ENCODE measurements around the gene PHLDA1.
A peak's percentile ranks its signal among the peaks of the same experiment; 100 is the strongest.

The PHLDA1 gene

DNA sequence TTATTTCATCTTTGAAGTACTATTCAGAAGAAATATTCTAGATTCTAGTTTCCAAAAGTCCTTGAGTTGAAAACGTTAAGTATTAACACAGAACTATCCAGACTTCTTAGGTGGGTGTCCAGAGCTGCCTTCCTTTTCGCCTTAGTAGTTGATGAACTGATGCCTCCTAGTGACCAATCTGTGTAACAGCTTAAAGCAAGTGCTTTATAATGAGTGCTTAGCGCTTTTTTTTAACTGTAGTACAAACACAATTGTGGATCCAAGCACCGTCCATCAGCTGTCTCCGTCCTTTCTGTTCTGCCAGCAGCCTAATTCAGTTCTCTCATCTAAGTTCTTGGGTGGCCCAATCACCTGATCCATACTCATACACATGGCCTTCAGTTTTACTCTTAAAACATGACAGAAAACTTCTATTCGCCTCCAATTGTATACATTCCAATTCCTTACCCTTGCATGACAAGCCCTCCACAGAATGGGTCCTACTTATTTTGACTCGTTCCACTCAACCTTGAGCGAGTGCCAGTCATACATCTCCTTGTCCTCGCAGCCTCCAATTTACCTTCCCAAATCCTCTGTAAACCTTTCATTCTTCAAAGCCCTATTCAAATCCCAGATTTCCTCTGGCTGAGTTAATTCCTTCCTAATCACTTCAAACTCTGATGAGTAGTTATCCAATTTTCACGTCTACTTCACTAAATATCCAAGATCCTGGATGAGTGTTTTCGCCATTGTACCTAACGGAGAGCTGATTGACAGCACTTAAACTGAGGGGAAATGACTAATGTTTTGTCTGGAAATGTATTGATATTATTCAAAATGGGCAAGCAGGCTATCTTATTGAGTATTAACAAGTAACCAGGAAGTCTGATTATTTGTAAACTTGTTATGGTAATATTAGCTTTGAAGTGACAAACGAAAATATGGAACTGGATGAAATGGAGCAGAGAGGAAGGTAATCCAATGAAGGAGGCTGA lies 5.8 kb upstream of the PHLDA1 start:
- no peak for DNase-seq (ENCODE audit: low read depth)

DNA sequence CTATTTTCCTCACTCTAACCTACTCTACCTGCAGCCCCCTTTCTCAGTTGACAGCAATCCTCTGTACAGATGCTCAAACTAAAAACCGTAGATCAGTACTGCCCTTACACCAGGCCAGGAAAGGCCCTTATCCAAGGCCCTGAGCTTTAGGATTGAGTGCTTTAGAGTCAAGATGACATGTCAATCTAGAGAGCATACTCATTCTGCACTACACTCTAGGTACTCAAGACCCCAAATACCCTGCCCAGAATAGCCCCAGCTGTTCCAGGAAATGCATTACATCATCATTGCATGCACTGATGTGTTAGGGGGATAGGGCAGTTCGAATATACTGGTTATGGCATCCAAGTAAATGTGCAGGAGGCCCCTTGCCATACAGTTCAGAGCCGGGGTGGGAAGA lies 3.5 kb upstream of the PHLDA1 start:
- DNase-seq (ENCODE audit: low read depth): no peak

DNA sequence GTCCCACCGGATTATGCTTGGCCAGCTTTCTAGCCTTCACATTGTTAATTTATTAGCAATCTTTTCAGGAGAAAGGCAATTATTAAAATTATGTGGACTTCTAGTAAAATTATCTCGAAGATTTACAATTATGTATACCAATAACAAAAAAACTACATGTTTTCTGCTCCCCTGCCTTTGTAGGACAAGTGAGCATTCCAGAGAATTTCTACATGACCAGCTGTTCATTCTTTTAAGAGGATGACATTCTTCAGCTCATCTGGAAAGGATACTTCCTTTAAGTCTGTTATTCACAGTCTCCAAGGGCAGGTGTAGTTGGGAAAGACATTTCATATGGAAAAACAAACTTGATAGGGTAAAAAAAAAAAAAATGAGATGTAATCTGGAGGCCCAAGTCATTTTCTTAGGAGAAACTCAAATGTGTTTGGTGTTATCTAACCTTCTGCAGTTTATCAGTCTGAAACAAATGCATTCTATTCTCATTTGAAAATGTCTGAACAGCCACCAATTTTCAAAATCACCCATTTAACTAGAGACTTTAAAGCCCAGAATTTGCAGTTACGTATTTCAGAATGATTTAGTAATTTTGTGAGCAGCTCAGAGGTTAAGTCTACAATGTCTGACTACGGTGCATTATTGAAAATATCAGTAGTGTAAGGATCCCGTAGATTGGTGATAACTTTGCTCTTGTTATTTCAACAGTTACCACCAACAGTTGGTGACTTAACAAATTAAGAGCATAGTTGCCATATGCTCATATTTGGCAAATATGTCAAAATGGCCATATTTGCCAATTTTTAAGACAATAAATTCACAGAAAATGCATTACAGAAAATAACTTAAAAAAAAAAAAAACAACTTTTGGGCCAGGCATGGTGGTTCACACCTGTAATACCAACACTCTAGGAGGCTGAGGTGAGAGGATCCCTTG lies 1.8 kb upstream of the PHLDA1 start:
- DNase-seq (ENCODE audit: low read depth): no peak

DNA sequence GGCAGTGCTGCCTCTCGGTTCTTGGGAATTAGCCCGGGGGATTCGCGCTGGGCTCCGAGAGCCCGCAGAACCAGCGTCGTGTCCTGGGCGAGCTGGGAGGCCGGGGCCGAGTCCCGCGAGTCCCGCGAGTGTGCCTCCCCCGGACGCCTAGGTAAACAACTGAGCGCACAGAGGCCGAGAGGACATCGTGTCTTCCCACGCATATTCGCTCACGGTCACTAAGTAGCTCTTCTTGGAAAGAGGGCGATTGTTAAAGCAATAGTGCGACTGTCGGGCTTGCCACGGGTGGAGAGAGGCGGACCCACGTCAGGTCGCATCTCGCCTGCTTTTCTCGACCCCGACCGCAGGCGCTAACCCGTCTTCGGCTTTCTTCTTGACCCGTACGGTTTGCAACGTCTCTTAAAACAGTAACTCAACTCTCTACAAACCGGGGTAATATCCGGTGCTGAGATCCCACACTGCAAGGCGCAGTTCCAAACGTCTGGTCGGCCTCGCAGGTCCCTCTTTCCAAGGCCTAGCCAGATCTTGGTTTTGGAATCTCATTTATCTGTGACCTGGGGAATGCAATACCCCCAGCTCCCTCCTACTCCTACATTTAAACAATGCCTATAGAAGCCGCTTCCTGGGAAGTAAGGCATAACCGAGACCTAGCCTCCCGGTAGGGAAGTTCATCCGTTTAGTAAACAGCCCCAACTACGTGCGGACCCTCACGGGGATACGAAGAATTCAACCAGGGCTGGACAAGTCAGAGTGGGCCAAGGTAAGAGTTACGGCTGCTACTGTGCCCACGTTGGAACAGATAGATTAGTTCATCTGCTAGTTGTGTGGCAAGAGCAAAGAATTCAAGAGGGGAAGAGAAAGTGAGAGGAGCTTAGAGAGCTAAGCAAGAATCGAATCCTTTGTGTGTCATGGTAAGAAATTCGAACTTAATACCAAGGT lies 736 bp upstream of the PHLDA1 start:
- DNase-seq (ENCODE audit: low read depth): no peak

DNA sequence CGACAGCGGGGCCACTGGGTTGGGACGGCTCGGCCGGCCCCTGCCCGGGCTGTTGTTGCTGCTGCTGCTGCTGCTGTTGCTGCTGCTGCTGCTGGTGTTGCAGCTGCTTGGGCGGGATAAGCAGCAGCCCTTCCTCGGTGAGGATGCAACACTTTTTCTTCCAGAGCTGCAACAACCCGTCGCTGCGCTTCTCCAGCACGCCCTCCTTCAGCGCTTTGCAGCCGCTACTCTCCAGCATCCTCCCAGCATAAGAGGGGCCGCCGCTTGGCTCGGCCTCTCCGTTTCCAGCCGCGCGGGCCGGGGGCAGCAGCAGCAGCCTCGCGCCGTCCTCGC lies 529 bp downstream of the PHLDA1 start:
- DNase-seq (ENCODE audit: low read depth): no peak

DNA sequence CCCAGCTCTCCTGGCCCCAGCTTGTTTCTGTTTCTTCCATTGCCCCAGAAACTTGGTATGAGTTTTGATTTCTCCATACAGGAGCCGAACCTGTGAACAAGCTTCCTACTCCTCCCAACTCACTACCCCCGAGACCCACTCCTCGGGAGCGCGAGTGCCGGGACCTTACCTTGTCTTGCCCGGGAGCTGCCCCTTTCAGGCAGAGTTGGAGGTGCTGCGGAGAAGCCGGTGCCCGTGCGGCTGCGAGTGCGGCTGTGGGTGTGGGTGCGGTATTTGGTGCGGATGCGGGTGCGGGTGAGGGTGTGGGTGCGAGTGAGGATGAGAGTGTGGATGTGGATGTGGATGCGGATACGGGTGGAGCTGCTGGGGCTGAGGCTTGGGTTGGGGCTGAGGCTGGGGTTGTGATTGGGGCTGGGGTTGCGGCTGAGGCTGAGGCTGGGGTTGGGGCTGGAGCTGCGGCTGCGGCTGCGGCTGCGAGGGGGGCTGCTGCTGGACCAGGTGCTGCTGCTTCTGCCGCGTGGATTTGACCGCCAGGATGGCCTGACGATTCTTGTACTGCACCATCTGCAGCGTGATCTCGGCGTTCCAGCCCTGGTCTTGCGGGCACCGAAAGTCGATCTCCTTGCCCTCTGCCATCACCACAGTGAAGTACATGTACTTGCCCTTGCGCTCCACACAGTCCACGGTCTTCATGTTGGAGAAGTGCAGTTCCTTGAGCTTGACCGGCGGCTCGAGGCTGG lies 1.1 kb downstream of the PHLDA1 start:
- DNase-seq (ENCODE audit: low read depth): no peak

DNA sequence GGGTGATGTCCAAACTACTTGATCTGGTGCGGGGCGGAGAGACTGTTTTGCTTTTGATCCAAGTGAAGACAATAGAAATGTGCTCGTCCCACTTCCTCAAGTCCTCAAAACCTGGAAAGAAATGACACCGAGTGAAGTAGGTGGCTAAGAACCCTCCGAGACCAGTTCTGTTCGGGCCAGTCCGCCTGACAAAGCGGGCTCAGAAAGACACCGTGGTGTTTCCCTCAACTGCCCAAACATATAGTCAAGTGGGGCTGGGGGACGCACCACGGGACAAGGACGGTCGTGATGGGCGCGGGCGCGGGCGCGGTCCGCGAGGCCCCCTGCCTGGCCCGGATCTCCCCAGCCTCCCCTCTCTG lies 1.6 kb downstream of the PHLDA1 start:
- no peak for DNase-seq (ENCODE audit: low read depth)

DNA sequence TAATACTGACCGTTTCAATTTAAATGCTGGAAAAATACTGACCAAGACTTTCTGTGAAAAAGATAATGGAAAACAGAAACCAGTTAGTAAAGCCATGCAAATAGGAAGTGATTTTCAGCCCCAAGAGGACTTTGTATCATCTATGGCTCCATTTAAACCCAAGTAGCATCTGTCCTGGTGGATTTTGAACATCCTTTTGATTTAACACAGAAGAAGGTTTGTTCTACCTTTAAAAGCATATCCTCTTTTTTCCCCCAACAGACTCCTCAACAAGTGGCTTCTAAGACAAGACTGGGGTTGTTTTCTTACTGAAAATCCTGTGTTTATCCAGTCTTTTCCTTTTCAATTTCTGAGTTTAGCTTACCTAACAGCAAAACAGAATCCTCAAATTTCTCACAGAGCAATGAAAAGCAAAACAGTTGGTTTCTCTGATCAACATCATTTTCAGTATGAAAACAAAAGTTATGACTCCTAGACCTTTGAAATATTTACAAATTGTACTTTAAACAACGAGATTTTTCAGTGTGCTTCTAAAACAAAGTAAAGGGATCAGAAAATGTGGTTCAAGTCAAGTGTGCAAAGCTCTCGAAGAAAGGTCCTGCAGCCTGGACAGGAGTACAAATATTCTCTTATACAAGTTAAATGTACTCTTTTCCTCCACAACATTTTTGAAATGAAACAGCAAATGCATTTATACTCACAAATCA lies 2.9 kb downstream of the PHLDA1 start:
- no peak for DNase-seq (ENCODE audit: low read depth)

DNA sequence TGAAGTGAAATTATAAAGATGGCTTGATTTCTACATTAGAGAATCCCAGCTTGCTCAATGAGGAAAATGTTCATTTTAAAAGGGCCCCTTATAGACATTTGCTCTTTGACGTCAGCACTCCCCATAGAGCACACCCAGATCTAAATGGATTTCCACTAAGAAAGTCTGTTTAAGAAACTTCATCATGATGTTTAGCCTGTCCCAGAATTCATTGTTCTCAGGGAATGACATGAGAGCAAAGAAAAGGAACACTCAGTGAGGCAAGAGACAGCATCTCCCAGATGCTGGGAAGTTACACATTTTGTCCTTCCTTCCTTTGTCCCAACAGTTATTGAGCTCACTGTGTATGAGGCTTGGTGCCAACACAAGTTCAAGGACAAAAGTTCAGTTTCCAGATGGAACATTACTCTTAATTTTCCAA lies 4.9 kb downstream of the PHLDA1 start:
- DNase-seq (ENCODE audit: low read depth): no peak

DNA sequence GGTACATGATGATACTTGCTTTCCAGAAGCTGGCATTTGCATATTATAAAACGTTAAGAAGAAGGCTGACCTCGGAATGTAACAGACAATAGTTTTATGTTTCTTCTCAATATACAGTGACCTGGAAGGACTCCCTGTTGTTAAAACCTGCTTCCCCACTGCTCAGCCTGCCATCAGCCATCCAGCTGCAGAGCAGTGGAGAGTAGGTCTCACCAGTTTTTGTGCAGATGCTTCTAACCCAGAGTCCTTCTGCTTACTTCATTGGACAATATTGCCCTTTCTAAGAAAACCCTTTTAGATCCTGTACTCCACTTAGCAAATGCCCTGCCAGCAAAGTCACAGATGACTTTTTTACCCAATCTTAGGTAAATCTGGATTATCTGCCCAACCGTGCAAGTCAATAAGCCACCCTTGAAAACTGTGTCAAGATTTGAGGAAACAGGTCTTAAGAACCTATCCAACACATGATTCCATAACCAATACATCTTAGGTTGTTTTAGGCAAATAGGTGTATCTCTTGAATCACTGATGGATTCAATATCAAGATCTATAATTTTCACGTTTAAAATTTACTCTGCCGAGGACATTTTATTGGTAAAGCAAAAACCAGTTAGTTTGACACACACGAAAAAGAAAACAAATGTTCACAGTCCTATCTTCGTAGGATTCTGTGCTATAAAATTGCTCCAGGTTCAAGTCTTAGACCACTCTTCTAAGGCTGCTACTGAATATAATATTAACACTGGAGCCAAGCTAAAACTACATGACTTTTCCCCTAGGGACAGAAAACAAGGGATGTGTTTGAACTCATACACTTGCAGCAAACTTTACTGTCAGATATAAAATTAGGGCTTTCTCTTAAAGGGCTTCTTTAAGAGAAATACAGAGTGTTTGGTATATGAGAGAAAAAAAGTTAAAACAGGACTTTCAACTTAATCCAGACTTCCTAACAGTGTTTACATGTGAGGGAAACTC lies 5.7 kb downstream of the PHLDA1 start:
- no peak for DNase-seq (ENCODE audit: low read depth)

DNA sequence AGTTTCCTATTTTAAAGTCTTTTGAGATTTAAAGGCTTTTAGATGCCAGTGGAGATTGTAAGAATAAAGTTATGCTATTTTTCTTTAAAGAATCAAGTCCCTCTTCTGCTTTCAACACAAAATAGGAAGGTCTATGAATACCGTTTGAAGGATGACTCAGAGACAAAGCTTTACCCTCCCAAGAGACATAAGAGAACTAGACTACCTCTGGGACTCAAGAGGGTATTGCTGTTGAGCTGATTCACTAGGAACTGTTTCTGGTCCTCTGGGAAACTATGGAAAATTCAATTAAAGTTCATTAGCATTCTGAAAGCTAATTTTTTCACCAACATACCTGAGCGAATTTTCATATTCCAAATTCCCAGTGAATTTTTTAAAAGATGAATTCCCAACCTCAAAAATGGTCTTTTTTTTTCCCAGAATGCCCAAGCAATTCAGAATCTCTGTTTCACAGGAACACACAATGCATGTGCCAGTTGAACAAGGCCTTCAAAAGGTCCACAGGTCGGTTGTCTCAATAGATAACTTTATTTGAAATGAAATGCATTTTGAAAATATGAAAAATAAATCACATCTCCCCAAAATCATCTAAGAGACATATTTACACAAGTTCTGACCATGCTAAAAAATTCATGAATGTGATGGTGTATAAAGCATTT lies 6.5 kb downstream of the PHLDA1 start:
- no peak for DNase-seq (ENCODE audit: low read depth)

DNA sequence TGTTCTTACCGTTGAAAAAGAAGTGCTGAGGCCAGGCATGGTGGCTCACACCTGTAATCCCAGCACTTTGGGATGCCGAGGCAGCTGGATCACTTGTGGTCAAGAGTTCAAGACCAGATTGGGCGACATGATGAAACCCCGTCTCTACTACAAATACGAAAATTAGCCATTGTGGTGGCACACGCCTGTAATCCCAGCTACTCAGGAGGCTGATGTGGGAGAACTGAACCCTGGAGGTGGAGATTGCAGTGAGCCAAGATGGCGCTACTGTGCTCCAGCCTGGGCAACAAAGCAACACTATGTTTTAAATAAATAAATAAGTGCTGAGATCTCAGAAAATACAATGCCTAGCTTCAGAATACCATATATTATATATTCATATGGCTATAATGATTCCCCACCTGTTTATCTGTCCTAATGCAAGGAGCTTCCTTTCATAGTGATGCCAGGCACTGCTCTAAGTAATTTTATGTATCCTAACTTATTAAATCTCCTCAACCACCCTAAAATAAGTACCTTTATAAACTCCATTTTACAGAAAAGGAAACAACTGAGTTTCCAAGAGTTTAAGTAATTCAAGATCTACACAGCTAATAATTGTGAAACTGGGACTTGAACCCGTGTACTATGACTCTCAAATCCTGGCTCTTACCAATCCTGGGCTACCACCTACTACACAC lies 7.3 kb downstream of the PHLDA1 start:
- DNase-seq (ENCODE audit: low read depth): no peak

DNA sequence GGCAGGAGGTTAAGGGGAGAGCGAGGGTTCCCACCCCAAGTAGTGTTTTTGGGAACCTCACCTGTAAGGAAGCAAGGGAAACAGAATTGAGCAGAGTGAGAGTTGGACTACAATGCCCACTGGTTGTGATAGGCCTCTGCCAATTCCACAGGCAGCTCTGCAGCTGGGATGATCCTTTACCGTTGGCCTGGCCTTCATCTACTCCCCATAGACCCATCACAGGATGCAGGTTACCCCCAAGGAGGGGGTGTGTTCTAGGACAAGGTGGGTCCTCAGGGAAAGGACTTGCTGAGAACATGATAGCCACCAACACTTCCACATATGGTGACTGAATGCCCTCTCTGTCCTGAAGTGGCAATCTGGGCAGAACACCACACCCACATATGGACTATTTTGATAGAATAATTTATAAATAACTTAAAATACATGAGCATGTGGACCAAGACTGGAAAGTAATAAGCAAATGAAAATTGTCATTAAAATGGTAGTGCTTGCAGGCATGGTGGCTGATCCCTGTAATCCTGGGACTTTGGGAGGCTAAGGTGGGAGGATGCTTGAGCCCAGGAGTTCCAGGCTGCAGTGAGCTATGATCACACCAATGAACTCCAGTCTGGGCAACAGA lies 8.4 kb downstream of the PHLDA1 start:
- DNase-seq (ENCODE audit: low read depth): no peak

DNA sequence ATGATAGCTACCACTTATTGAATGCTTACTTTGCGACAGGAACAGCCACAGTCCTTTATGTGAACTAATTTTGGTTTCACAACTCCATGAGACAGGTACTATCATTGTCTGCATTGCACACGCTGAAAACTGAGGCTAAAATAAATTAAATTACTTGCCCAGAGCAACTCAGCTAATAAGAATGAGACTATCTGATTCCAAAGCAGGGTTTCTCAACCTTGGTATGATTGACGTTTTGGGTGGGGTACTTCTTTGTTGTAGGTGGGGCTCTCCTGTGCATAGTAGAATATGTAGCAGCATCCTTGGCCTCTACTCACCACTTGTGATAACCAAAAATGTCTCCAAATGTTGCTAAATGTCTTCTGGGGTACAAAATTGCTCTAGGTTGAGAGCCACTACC lies 9.1 kb downstream of the PHLDA1 start:
- DNase-seq (ENCODE audit: low read depth): no peak

DNA sequence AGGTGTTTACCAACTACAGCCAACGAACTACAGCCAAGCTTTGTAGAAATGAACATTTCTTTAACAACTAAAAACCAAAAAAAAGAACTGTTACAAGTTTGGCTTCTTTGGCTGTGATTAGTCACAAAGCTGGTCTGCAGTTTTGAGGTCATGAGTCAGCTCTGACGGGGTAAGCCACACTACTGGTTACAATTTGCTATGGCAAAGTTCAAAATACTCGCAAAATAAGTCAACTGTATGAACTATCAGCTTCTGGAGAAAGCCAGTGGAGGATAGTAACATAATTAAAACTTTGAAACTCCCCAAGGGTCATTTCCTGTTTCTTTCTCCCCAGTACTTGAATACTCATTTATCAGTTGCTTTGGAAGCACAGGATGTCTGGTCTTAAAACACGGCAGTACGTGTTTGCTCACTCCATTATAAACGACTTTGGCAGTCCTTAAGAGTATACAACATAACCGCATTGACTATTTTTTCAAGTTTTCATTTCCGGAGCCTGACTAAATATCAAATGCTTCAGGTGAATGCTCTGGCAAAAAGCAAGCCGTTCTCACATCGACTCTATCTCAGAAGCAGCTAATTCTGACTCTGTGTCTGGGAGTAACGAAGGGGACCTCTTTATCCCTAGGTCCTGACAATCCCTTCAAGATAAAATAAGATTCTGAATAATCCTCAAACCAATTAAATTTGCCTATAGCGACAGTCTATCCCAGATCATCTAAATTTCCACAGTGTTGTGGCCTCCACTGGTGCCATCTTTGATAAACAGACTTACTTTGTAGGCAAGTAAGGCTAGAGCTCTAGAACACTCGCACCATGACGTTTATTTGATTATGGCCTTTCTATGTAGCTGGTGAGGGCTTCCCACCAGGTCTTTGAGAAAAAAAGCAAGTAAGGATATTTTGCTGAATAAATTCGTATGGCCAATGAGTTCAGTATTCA lies 10.6 kb downstream of the PHLDA1 start:
- DNase-seq (ENCODE audit: low read depth): peak; percentile 51

DNA sequence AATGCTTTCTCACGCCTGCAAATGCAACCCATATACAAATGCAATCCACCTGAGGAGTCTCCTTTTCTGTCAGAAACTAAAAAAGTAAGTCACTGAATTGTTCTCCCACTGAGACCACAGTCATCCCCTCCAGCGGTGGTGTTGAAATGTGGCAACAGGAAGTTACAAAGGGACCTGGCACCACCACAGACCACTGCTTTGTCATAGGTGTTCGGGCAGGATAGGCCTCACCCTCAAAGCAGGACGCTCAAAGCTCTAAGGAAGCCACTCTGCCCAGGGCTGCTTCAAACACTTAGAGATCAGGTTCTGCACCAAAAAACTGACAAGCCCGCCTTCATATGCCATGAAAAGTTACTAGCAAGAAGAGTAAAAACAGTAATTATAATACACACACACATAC lies 11.3 kb downstream of the PHLDA1 start:
- DNase-seq (ENCODE audit: low read depth): peak; percentile 59

DNA sequence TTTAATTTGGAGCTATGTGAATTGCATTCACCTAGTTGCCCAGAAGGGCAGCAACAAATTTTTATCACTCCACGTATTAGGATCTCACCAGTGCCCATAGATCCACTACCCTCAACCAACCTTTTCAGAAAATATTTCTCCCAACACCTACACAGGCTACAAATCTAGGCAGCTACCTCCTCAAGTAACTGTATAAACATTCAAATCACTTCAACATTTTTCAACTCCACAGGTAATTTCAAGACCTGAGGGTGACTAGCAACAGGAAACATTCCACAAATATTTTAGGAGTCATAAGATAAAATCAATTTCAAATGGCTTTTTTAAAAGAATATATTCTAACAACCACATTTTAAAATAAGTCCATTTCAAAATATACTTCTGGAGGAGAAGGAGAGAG lies 12.9 kb downstream of the PHLDA1 start:
- no peak for DNase-seq (ENCODE audit: low read depth)
